Peyer's patch (tissue), 4 donors: ENCODE data around the gene TGFBR2.

Experiments used
- CTCF ChIP-seq, 6 experiments: fragments of 450-650 bp in 4 of 6; fragments of 200-600 bp in 2 of 6; sonication (generic) in 1 of 6; IDR thresholded peaks; one replicate each; pipeline ENCODE4 v1.5.1; 2017 to 2019; ENCODE audit warnings: antibody characterized with exemption in 6 of 6, mild to moderate bottlenecking in 3 of 6, moderate library complexity in 1 of 6
- POLR2A ChIP-seq, 2 donors: fragments of 450-650 bp; IDR thresholded peaks; one replicate each; pipeline ENCODE4 v1.5.1; 2017; ENCODE audit warnings: antibody characterized with exemption in 2 of 2, mild to moderate bottlenecking in 2 of 2, moderate library complexity in 2 of 2

- TF ChIP-seq CTCF (IDR thresholded peaks at IDR 0.05) (no peak), POLR2A (IDR thresholded peaks at IDR 0.05) (no peak)
These were observed 60.9 kb downstream of the TGFBR2 start for GRCh38 chr3:30667280-30667651.
